H1 (cell line): ENCODE results near the gene PPP1R12B. TPM values are rescaled to one million over a fixed set of nuclear protein-coding genes. Genes with fewer than 3 reads are reported as not detected.

Experiments used
- CTCF ChIA-PET: fragments of 300-600 bp; sonication (Branson Sonifier 250); formaldehyde crosslinking; loops from one replicate; lab custom pipeline; 2021; ENCODE audit not compliant: partially characterized antibody; lab: Charles Lee
- POLR2A ChIA-PET: fragments of 300-600 bp; sonication (Branson Sonifier 250); formaldehyde crosslinking; loops from one replicate; lab custom pipeline; 2021; ENCODE audit warnings: inconsistent platforms; ENCODE audit not compliant: partially characterized antibody; lab: Charles Lee
- DNase-seq, 2 experiments: peaks; one replicate each; pipeline versions ENCODE4 v3.0.0 to v3.0.0-alpha.2; 2010 to 2022; ENCODE audit warnings: low spot score in 2 of 2, low read depth in 1 of 2, mixed read lengths in 1 of 2
- FAIRE-seq: peaks from 2 replicates; lab custom pipeline; 2011; peaks lifted over from hg19 to GRCh38; lab: Jason Lieb, UNC
- H2AFZ ChIP-seq: 2 replicates; pipeline ENCODE4 v1.8.1; 2012; ENCODE audit warnings: low read length, inconsistent platforms
- H2AK5ac ChIP-seq: 2 replicates; pipeline ENCODE4 v1.6.1; 2013; ENCODE audit warnings: low read depth, low read length
- H2BK120ac ChIP-seq: replicated peaks from 2 replicates; pipeline ENCODE3; 2013; ENCODE audit warnings: low read depth, low read length, inconsistent platforms
- H2BK12ac ChIP-seq: 2 replicates; pipeline ENCODE4 v1.6.1; 2013; ENCODE audit warnings: low read depth, low read length
- H2BK15ac ChIP-seq: 2 replicates; pipeline ENCODE4 v1.6.1; 2013; ENCODE audit warnings: low read length
- H2BK20ac ChIP-seq: 2 replicates; pipeline ENCODE4 v1.6.1; 2013; ENCODE audit warnings: low read length
- H2BK5ac ChIP-seq: 2 replicates; pipeline ENCODE4 v1.6.1; 2013; ENCODE audit warnings: low read depth, low read length
- H3K14ac ChIP-seq: 2 replicates; pipeline ENCODE4 v1.6.1; 2013; ENCODE audit warnings: inconsistent platforms; ENCODE audit not compliant: insufficient read length
- H3K18ac ChIP-seq: 2 replicates; pipeline ENCODE4 v1.6.1; 2013; ENCODE audit warnings: low read length; ENCODE audit errors: extremely low read depth
- H3K23ac ChIP-seq: 2 replicates; pipeline ENCODE4 v1.6.1; 2013; ENCODE audit warnings: inconsistent platforms; ENCODE audit not compliant: insufficient read length
- H3K23me2 ChIP-seq: 2 replicates; pipeline ENCODE4 v1.6.1; 2013; ENCODE audit warnings: low read depth, low read length
- H3K27ac ChIP-seq: 2 replicates; pipeline ENCODE4 v1.6.1; 2011; ENCODE audit warnings: low read depth, low read length, inconsistent platforms
- H3K27me3 ChIP-seq, 4 experiments: replicated peaks in 1 of 4; 1 replicate in 1 of 4; 2 replicates in 3 of 4; pipeline versions ENCODE4 v1.6.1 to v1.8.1; 2011 to 2013; ENCODE audit warnings: low read length in 3 of 4, mild to moderate bottlenecking in 3 of 4, inconsistent platforms in 2 of 4, mixed read lengths in 2 of 4, moderate library complexity in 1 of 4; ENCODE audit not compliant: control insufficient read depth in 3 of 4, insufficient read depth in 3 of 4; ENCODE audit errors: extremely low read depth in 1 of 4
- H3K36me3 ChIP-seq, 4 experiments: 2 replicates each; pipeline versions ENCODE4 v1.6.1 to v1.8.1; 2011 to 2013; ENCODE audit warnings: mild to moderate bottlenecking in 4 of 4, low read length in 3 of 4, moderate library complexity in 2 of 4, control low read depth in 1 of 4, inconsistent platforms in 1 of 4; ENCODE audit not compliant: insufficient read depth in 4 of 4, control insufficient read depth in 2 of 4
- H3K4ac ChIP-seq: replicated peaks from 2 replicates; pipeline ENCODE3; 2013; ENCODE audit warnings: low read length, low read depth, mixed read lengths, inconsistent platforms; ENCODE audit not compliant: insufficient read length
- H3K4me1 ChIP-seq, 4 experiments: replicated peaks in 1 of 4; 1 replicate in 1 of 4; 2 replicates in 3 of 4; pipeline versions ENCODE4 v1.6.1 to v1.8.1; 2011 to 2013; ENCODE audit warnings: low read length in 3 of 4, inconsistent platforms in 2 of 4, mixed read lengths in 1 of 4; ENCODE audit not compliant: insufficient read depth in 4 of 4, control insufficient read depth in 3 of 4
- H3K4me2 ChIP-seq, 2 experiments: 2 replicates each; pipeline versions ENCODE4 v1.6.1 to v1.8.1; 2011 to 2013; ENCODE audit warnings: low read depth in 2 of 2, low read length in 2 of 2, control low read depth in 1 of 2, inconsistent platforms in 1 of 2, mild to moderate bottlenecking in 1 of 2; ENCODE audit not compliant: insufficient read depth in 1 of 2
- H3K4me3 ChIP-seq, 4 experiments: fragments of 200-600, 300-600 bp in 1 of 4; sonication (generic), shearing (Covaris generic), sonication (Bioruptor Twin) in 1 of 4; 2 replicates each; pipeline versions ENCODE4 v1.5.1 to v1.8.1; 2011 to 2016; ENCODE audit warnings: low read length in 4 of 4, low read depth in 3 of 4, control low read depth in 2 of 4, inconsistent platforms in 2 of 4, mild to moderate bottlenecking in 2 of 4, mixed read lengths in 1 of 4, moderate library complexity in 1 of 4; ENCODE audit not compliant: insufficient read depth in 2 of 4; ENCODE audit errors: extremely low read depth in 1 of 4
- H3K56ac ChIP-seq: replicated peaks from 2 replicates; pipeline ENCODE3; 2013; ENCODE audit warnings: low read depth, mild to moderate bottlenecking, mixed read lengths, low read length, inconsistent platforms; ENCODE audit not compliant: insufficient read length
- H3K79me1 ChIP-seq: 2 replicates; pipeline ENCODE4 v1.6.1; 2013; ENCODE audit warnings: low read depth, low read length, control low read depth
- H3K79me2 ChIP-seq, 2 experiments: 2 replicates each; pipeline versions ENCODE4 v1.6.1 to v1.8.1; 2012 to 2013; ENCODE audit warnings: low read length in 2 of 2, mild to moderate bottlenecking in 2 of 2, inconsistent platforms in 1 of 2; ENCODE audit not compliant: insufficient read depth in 2 of 2, control insufficient read depth in 1 of 2
- H3K9ac ChIP-seq, 4 experiments: replicated peaks in 1 of 4; 1 replicate in 1 of 4; 2 replicates in 3 of 4; pipeline versions ENCODE4 v1.6.1 to v1.8.1; 2011 to 2013; ENCODE audit warnings: low read depth in 3 of 4, low read length in 3 of 4, control low read depth in 2 of 4, mild to moderate bottlenecking in 2 of 4, moderate library complexity in 2 of 4, inconsistent platforms in 1 of 4; ENCODE audit errors: extremely low read depth in 1 of 4
- H3K9me3 ChIP-seq, 2 experiments: 2 replicates each; pipeline versions ENCODE4 v1.6.1 to v1.8.1; 2012 to 2013; ENCODE audit warnings: mild to moderate bottlenecking in 2 of 2, moderate library complexity in 2 of 2, control low read depth in 1 of 2, inconsistent platforms in 1 of 2, low read depth in 1 of 2, low read length in 1 of 2, mixed read lengths in 1 of 2; ENCODE audit not compliant: insufficient read depth in 2 of 2
- H4K20me1 ChIP-seq, 2 experiments: replicated peaks in 1 of 2; 2 replicates each; pipeline versions ENCODE3 to v1.8.1; 2011 to 2013; ENCODE audit warnings: inconsistent platforms in 2 of 2, low read length in 2 of 2, mild to moderate bottlenecking in 1 of 2; ENCODE audit not compliant: insufficient read depth in 2 of 2, control insufficient read depth in 1 of 2
- H4K5ac ChIP-seq: 2 replicates; pipeline ENCODE4 v1.6.1; 2013; ENCODE audit warnings: low read length, low read depth, mixed read lengths, inconsistent platforms; ENCODE audit not compliant: insufficient read length
- H4K8ac ChIP-seq: 2 replicates; pipeline ENCODE4 v1.8.0; 2013; ENCODE audit warnings: mild to moderate bottlenecking, moderate library complexity, low read length, inconsistent platforms; ENCODE audit not compliant: insufficient read depth; ENCODE audit errors: extremely low read depth
- H4K91ac ChIP-seq: replicated peaks from 2 replicates; pipeline ENCODE3; 2013; ENCODE audit warnings: low read length, mixed read lengths, inconsistent platforms; ENCODE audit not compliant: insufficient read length
- CBX8 ChIP-seq: fragments of 300-800, 300-1000 bp; sonication (generic); IDR thresholded peaks from 2 replicates; pipeline ENCODE4 v1.7.1; 2016; ENCODE audit warnings: low read depth, low read length, borderline replicate concordance
- HDAC6 ChIP-seq: IDR thresholded peaks from one replicate; pipeline ENCODE4 v1.7.1; 2012; ENCODE audit warnings: low read depth, mild to moderate bottlenecking, inconsistent platforms, low read length, moderate library complexity
- KDM1A ChIP-seq: fragments of 200-600, 300-600 bp; sonication (generic); IDR thresholded peaks from 2 replicates; pipeline ENCODE4 v1.7.1; 2016; ENCODE audit warnings: mild to moderate bottlenecking, low read length, borderline replicate concordance
- MAX ChIP-seq: IDR thresholded peaks from 2 replicates; pipeline ENCODE4 v1.6.1; 2012; ENCODE audit warnings: inconsistent platforms
- SIN3A ChIP-seq, 2 experiments: IDR thresholded peaks in 1 of 2; conservative IDR thresholded peaks in 1 of 2; 2 replicates each; pipeline ENCODE4 v1.6.1; 2011 to 2012; ENCODE audit warnings: low read length in 2 of 2, improper control_type of control experiment in 1 of 2, low read depth in 1 of 2, mild to moderate bottlenecking in 1 of 2
- SIRT6 ChIP-seq: IDR thresholded peaks from one replicate; pipeline ENCODE4 v1.7.1; 2012; ENCODE audit warnings: low read length, inconsistent platforms
- SP1 ChIP-seq: IDR thresholded peaks from 2 replicates; pipeline ENCODE4 v1.6.1; 2011; ENCODE audit warnings: low read depth, low read length
- SP4 ChIP-seq: IDR thresholded peaks from 2 replicates; pipeline ENCODE4 v1.6.1; 2012; ENCODE audit warnings: low read length, inconsistent platforms
- TAF1 ChIP-seq: IDR thresholded peaks from 2 replicates; pipeline ENCODE4 v1.6.1; 2011; ENCODE audit warnings: mild to moderate bottlenecking, low read depth, low read length
- TAF7 ChIP-seq: optimal IDR thresholded peaks from 2 replicates; pipeline ENCODE3; 2011; ENCODE audit warnings: low read depth, mild to moderate bottlenecking, inconsistent platforms, low read length, moderate library complexity, borderline replicate concordance
- TCF12 ChIP-seq: IDR thresholded peaks from 2 replicates; pipeline ENCODE4 v1.6.1; 2011; ENCODE audit warnings: low read depth, mild to moderate bottlenecking, low read length
- TEAD4 ChIP-seq: IDR thresholded peaks from 2 replicates; pipeline ENCODE4 v1.6.1; 2012; ENCODE audit warnings: low read depth, low read length, inconsistent platforms, mixed read lengths
- ZNF274 ChIP-seq: IDR thresholded peaks from 2 replicates; pipeline ENCODE4 v1.7.0; 2012; ENCODE audit warnings: low read length, borderline replicate concordance; ENCODE audit errors: extremely low read depth
- WGBS, 2 experiments: shearing (Covaris generic) in 1 of 2; methylation state at CpG; one replicate each; pipeline versions ENCODE4 v1.1.6 to v1.1.7; 2013 to 2015; ENCODE audit warnings: low lambda C conversion rate in 2 of 2, mixed read lengths in 2 of 2, inconsistent platforms in 1 of 2, low coverage in 1 of 2, missing lambda C conversion rate in 1 of 2; ENCODE audit not compliant: insufficient replicate concordance in 2 of 2, insufficient coverage in 1 of 2, insufficient read length in 1 of 2; ENCODE audit errors: extremely low coverage in 1 of 2, missing lambda C conversion rate in 1 of 2; 5-methylcytosine and 5-hydroxymethylcytosine counted together
- polyA plus RNA-seq, 7 experiments: library from polyadenylated mRNA; depleted of rRNA in 3 of 7; stranded (reverse) in 5 of 7; unstranded in 2 of 7; fragments of >200 nt in 5 of 7; fragments of 200-250 nt in 2 of 7; gene quantifications; 1 replicate in 5 of 7; 2 replicates in 1 of 7; 4 replicates in 1 of 7; pipeline versions ENCODE4 v1.2.1 to v1.2.3, GENCODE V29; 2011 to 2013; ENCODE audit warnings: missing spikeins in 2 of 7, mixed read lengths in 2 of 7
- total RNA-seq: library from RNA; stranded (reverse); fragmentation: NEBNext Ultra II Directional; extraction: Animal tissue kit (Norgen Biotek cat#: 25700); gene quantifications from 2 replicates; pipeline ENCODE4 v1.2.1, GENCODE V29; 2021

Gene PPP1R12B
- total and polyA plus RNA-seq, 2 of the 8 experiments (the other 6 are each of a cell fraction or from before 2014, with no cell fraction given), result 7.9 to 18.7 TPM

- Histone ChIP-seq H3K4me2 (no peak overlapping the region), H4K8ac (no peak overlapping the region), H3K56ac (no peak overlapping the region), H4K20me1 (no peaks in the 10 kb centered on the region), H2AK5ac (no peak overlapping the region), H3K23ac (no peak overlapping the region), H3K27ac (no peak overlapping the region), H4K91ac (no peak overlapping the region), H3K36me3 (no peaks in the 10 kb centered on the region; a peak in 1 of 8 replicates), H3K79me2 (no peaks in the 10 kb centered on the region), H4K5ac (no peak overlapping the region), H3K14ac (no peak overlapping the region), H3K79me1 (no peaks in the 10 kb centered on the region), H3K27me3 (no peaks in the 10 kb centered on the region; a peak in 1 of 7 replicates), H3K9ac (no peak overlapping the region), H2BK5ac (no peak overlapping the region), H2BK120ac (no peak overlapping the region), H3K9me3 (no peaks in the 10 kb centered on the region), H3K4ac (no peak overlapping the region), H3K23me2 (no peaks in the 10 kb centered on the region), H2BK20ac (no peak overlapping the region), H2BK12ac (no peak overlapping the region), H2BK15ac (no peak overlapping the region), H3K18ac (no peak overlapping the region), H3K4me1 (no peaks in the 10 kb centered on the region), H2AFZ (no peak overlapping the region), H3K4me3 (no peak overlapping the region)
- DNase-seq, result no peak
- FAIRE-seq, result no peak
- ChIA-PET POLR2A (interaction anchor here (0.6 kb wide), 1 partner anchor 422 kb away, joined by 3 read pairs; no protein-coding TSS in a partner anchor), CTCF (interaction anchor here (0.5 to 4.7 kb wide), 12 partner anchors 9 to 420 kb away, joined by 3 to 27 read pairs (median 4); no protein-coding TSS in a partner anchor)
- 86% methylated on average over 4 of the region's 4 CpGs; no CpG with 5 or more reads in 1 of the 2 experiments for WGBS, 2 experiments
- TF ChIP-seq KDM1A, result no peak
- no peak for TF ChIP-seq HDAC6
- TF ChIP-seq SIRT6, result no peak
- TF ChIP-seq TCF12, result no peak
- no peak for TF ChIP-seq ZNF274
- no peak for TF ChIP-seq CBX8
- TF ChIP-seq SP1, result no peak
- no peak for TF ChIP-seq MAX
- no peak for TF ChIP-seq TEAD4
- no peak for TF ChIP-seq SIN3A (conservative IDR thresholded peaks at IDR 0.05 in 1 of 2, IDR thresholded peaks at IDR 0.05 in 1 of 2; ENCODE audit: low read depth in 1 of 2, low read length in 2 of 2)
- no peak for TF ChIP-seq TAF7
- no peak for TF ChIP-seq TAF1
- no peak for TF ChIP-seq SP4
Measured at GRCh38 chr1:202586018-202586821, 237.7 kb downstream of the PPP1R12B start.
